CD14-positive monocyte (primary cell): ENCODE results near the gene C1QA. TPM values are rescaled to one million over a fixed set of nuclear protein-coding genes. Genes with fewer than 3 reads are reported as not detected.
"Not testable (repeated sequence)": the region's sequence is repeated elsewhere in the genome, so short reads cannot be mapped to it uniquely, and the experiment has no call there.

Source experiments
- DNase-seq, 3 donors: peaks; one replicate each; pipeline ENCODE4 v3.0.0-alpha.2; 2011 to 2022
- H2AFZ ChIP-seq: 2 replicates; pipeline ENCODE4 v1.6.0; 2012; ENCODE audit warnings: mild to moderate bottlenecking, low read depth, low read length, inconsistent platforms; ENCODE audit not compliant: insufficient read depth, poor library complexity, severe bottlenecking
- H3K27ac ChIP-seq, 2 donors: 1 replicate in 1 of 2; 2 replicates in 1 of 2; pipeline ENCODE4 v1.5.1; 2012 to 2013; ENCODE audit warnings: low read length in 2 of 2, control low read depth in 1 of 2, inconsistent platforms in 1 of 2, low read depth in 1 of 2, mild to moderate bottlenecking in 1 of 2
- H3K27me3 ChIP-seq, 2 donors: one replicate each; pipeline versions ENCODE4 v1.6.0 to v1.6.1; 2011 to 2013; ENCODE audit warnings: low read length in 2 of 2; ENCODE audit not compliant: control insufficient read depth in 2 of 2, insufficient read depth in 2 of 2
- H3K36me3 ChIP-seq, 2 donors: replicated peaks in 1 of 2; 1 replicate in 1 of 2; 2 replicates in 1 of 2; pipeline versions ENCODE4 v1.5.1 to v1.6.1; 2012 to 2013; ENCODE audit warnings: low read length in 2 of 2, control low read depth in 1 of 2, inconsistent platforms in 1 of 2, mild to moderate bottlenecking in 1 of 2; ENCODE audit not compliant: insufficient read depth in 2 of 2, control insufficient read depth in 1 of 2
- H3K4me1 ChIP-seq, 2 donors: 1 replicate in 1 of 2; 2 replicates in 1 of 2; pipeline versions ENCODE4 v1.5.1 to v1.6.1; 2012 to 2013; ENCODE audit warnings: low read length in 2 of 2, control low read depth in 1 of 2, inconsistent platforms in 1 of 2, mild to moderate bottlenecking in 1 of 2, moderate library complexity in 1 of 2; ENCODE audit not compliant: insufficient read depth in 2 of 2, control insufficient read depth in 1 of 2
- H3K4me2 ChIP-seq: replicated peaks from 2 replicates; pipeline ENCODE3; 2012; ENCODE audit warnings: low read length, moderate library complexity, mild to moderate bottlenecking; ENCODE audit not compliant: poor library complexity, severe bottlenecking; ENCODE audit errors: extremely low read depth
- H3K4me3 ChIP-seq, 3 experiments: fragments of 200-600 bp in 1 of 3; sonication (generic) in 1 of 3; replicated peaks in 1 of 3; 1 replicate in 2 of 3; 2 replicates in 1 of 3; pipeline ENCODE4 v1.5.1; 2011 to 2013; ENCODE audit warnings: low read length in 3 of 3, mild to moderate bottlenecking in 3 of 3, control low read depth in 2 of 3, low read depth in 2 of 3, inconsistent platforms in 1 of 3, moderate library complexity in 1 of 3
- H3K79me2 ChIP-seq: 2 replicates; pipeline ENCODE4 v1.6.0; 2012; ENCODE audit warnings: mild to moderate bottlenecking, control low read depth, inconsistent platforms, low read length, moderate library complexity; ENCODE audit not compliant: insufficient read depth
- H3K9ac ChIP-seq: 2 replicates; pipeline ENCODE4 v1.6.0; 2017; ENCODE audit warnings: low read length, mild to moderate bottlenecking; ENCODE audit not compliant: insufficient read depth, poor library complexity, severe bottlenecking
- H3K9me3 ChIP-seq, 2 donors: replicated peaks in 1 of 2; 1 replicate in 1 of 2; 2 replicates in 1 of 2; pipeline versions ENCODE4 v1.5.1 to v1.6.1; 2012 to 2013; ENCODE audit warnings: low read length in 2 of 2, control low read depth in 1 of 2; ENCODE audit not compliant: control insufficient read depth in 1 of 2, insufficient read depth in 1 of 2
- H4K20me1 ChIP-seq: 2 replicates; pipeline ENCODE4 v1.6.0; 2012; ENCODE audit warnings: mild to moderate bottlenecking, low read length, control low read depth, moderate library complexity; ENCODE audit not compliant: insufficient read depth
- H3K27ac Mint-ChIP-seq, 7 donors: one replicate each; pipeline ENCODE4 v1.8.0; 2020; ENCODE audit warnings: mild to moderate bottlenecking in 7 of 7, mixed read lengths in 7 of 7, moderate library complexity in 6 of 7, inconsistent platforms in 2 of 7
- H3K27me3 Mint-ChIP-seq, 3 donors: one replicate each; pipeline ENCODE4 v1.8.0; 2021 to 2022; ENCODE audit warnings: low read depth in 3 of 3, mild to moderate bottlenecking in 3 of 3, mixed read lengths in 3 of 3, moderate library complexity in 3 of 3, inconsistent platforms in 1 of 3
- H3K36me3 Mint-ChIP-seq, 2 donors: one replicate each; pipeline ENCODE4 v1.8.0; 2020; ENCODE audit warnings: mixed read lengths in 2 of 2, inconsistent platforms in 1 of 2, mild to moderate bottlenecking in 1 of 2
- H3K4me1 Mint-ChIP-seq: one replicate; pipeline ENCODE4 v1.8.0; 2020; ENCODE audit warnings: mild to moderate bottlenecking, mixed read lengths
- H3K4me3 Mint-ChIP-seq, 2 donors: one replicate each; pipeline ENCODE4 v1.8.0; 2020; ENCODE audit warnings: mild to moderate bottlenecking in 2 of 2, mixed read lengths in 2 of 2, moderate library complexity in 1 of 2
- H3K9me3 Mint-ChIP-seq, 7 donors: one replicate each; pipeline ENCODE4 v1.8.0; 2020 to 2022; ENCODE audit warnings: mixed read lengths in 7 of 7, mild to moderate bottlenecking in 6 of 7, moderate library complexity in 6 of 7, inconsistent platforms in 2 of 7
- CTCF ChIP-seq: fragments of 200-600 bp; IDR thresholded peaks from one replicate; pipeline ENCODE4 v1.8.0; 2022; ENCODE audit warnings: antibody characterized with exemption, mild to moderate bottlenecking
- WGBS: methylation state at CpG from one replicate; pipeline ENCODE4 v1.1.5; 2013; ENCODE audit warnings: missing lambda C conversion rate; ENCODE audit not compliant: insufficient coverage; 5-methylcytosine and 5-hydroxymethylcytosine counted together
- intact Hi-C, 2 donors: fragments of 100-400 bp; cut with micrococcal nuclease; formaldehyde crosslinking; loops; one replicate each; pipeline versions ENCODE4 v1.15.0 to v1.15.1; 2023
- polyA plus RNA-seq, 3 donors: library from polyadenylated mRNA; depleted of rRNA in 1 of 3; unstranded in 2 of 3; stranded (reverse) in 1 of 3; fragments of 300-500 nt in 2 of 3; fragments of >200 nt in 1 of 3; fragmentation: Illumina TruSeq in 2 of 3; gene quantifications; 1 replicate in 2 of 3; 2 replicates in 1 of 3; pipeline ENCODE4 v1.2.3, GENCODE V29; 2012 to 2021

C1QA gene
- polyA plus RNA-seq, 3 donors, result 14.5 to 19.6 (median 16.3) TPM

DNA sequence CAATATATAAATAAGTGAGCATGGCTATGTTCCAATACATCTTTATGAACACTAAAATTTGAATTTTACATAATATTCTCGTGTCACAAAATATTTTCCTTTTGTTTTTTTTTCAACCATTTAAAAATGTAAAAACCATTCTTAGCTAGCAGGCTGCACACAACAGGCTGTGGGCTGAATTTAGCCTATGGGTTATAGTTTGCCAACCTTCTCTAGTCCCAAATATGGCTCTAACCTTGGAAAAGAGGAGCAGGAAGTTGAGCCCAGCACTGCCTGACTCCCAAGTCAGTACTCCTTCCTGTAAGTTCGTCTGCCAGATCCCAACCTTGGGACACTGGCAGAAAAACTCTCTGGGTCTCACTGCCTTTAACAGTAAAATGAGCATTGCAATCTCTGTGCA is 30.0 kb downstream of the C1QA start:
- Histone ChIP-seq H3K36me3 (no peaks in the 10 kb centered on the region), H3K9me3 (no peaks in the 10 kb centered on the region), H3K4me2 (no peak overlapping the region), H4K20me1 (no peaks in the 10 kb centered on the region), H3K4me3 (no peak overlapping the region), H3K79me2 (no peaks in the 10 kb centered on the region), H3K27ac (no peak overlapping the region), H3K27me3 (no peaks in the 10 kb centered on the region), H3K9ac (no peak overlapping the region), H2AFZ (no peak overlapping the region), H3K4me1 (no peaks in the 10 kb centered on the region)
- H3K36me3 Mint-ChIP-seq, result no peaks in the 10 kb centered on the region
- H3K9me3 Mint-ChIP-seq, result no peaks in the 10 kb centered on the region
- H3K4me3 Mint-ChIP-seq, result no peak overlapping the region
- 50% methylated on average over 1 of the region's 2 CpGs for WGBS
- intact Hi-C loops, result no loop called here
- DNase-seq, result no peak
- no peaks in the 10 kb centered on the region for H3K4me1 Mint-ChIP-seq
- peaks cover 4 to 14% (median 7%) of the 10 kb centered on the region in 3 donors for H3K27me3 Mint-ChIP-seq
- no peak for TF ChIP-seq CTCF
- no peak overlapping the region for H3K27ac Mint-ChIP-seq

GRCh38 chr1:22668840-22669239 is 32.4 kb downstream of the C1QA start:
- H3K4me3 ChIP-seq, H3K4me1 Mint-ChIP-seq, DNase-seq, H3K36me3 ChIP-seq, intact Hi-C loops, H3K9ac ChIP-seq, H3K27ac ChIP-seq, H3K27me3 ChIP-seq, H2AFZ ChIP-seq, H3K9me3 Mint-ChIP-seq, H3K36me3 Mint-ChIP-seq, H3K79me2 ChIP-seq, H4K20me1 ChIP-seq, H3K4me1 ChIP-seq, H3K9me3 ChIP-seq, H3K4me2 ChIP-seq: not testable (repeated sequence)
- Mint-ChIP-seq H3K27ac (peak overlapping the region in 1 of 7 donors; percentile 72), H3K27me3 (peaks cover 9 to 14% (median 13%) of the 10 kb centered on the region in 3 donors), H3K4me3 (peak overlapping the region in 1 of 2 donors; percentile 49)
- WGBS, result 92% methylated on average over 1 of the region's 2 CpGs
